HG03045 (cell line): ENCODE data around the gene GRIN2D.

ENCODE experiments used
- ATAC-seq: cut with Tn5 transposase; IDR thresholded peaks from one replicate; pipeline ENCODE4 v1.9.1; 2021; ENCODE audit warnings: mild to moderate bottlenecking, moderate library complexity; ENCODE audit not compliant: unreplicated experiment

The GRIN2D gene

DNA sequence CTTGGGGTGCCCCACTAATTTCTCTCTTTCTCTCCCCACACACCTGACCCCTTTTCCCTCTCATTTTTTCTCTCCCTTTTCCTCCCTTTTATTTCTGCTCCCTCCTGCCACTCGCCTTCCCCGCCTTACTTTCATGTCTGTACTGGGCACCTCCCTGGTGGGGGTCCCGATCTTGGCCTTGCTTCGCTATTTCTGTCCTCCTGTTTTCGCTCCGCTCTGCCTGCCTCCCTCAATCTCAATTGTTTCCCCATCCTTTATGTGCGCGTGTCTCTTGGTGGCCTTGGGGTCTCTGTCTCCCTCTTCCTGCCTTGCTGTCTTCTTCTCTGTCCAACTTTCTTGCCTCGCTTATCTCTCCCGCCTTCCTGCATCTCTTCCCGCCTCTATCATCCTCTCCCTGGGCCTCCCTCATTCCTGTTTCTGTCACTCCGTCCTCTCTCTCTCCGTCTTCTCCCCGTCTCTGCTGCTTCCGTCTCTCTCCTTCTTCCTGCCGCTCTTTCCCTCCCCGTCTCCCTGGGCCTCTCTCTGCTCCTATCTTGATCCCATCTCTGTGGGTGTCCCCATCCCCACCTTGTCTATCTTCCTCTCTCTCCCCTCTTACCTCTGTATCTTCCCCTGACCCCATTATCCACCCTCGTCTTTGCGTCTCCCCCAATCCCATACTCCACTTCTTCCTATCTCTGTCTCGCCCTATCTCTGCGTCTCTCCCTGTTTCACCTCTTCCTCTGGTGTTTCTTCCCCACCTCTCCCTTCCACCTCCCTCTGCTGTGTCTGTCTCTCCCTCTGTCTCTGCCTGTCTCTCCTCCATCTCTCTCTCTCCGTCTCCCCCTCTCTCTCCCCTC lies 4.0 kb downstream of the GRIN2D start:
- ATAC-seq = no peak

DNA sequence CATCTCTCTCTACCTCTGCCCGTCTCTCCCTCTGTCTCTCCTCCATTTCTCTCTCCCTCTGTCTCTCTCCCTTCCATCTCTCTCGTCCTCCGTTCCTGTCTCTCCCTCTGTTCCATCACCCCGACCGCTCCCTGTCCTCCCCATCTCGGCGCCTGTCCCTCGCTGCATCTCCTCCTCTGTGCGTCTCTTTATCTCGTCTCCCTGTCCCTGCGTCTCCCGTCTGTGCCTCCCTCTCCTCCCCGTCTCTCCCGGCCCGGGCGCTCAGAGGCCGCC lies 4.6 kb downstream of the GRIN2D start:
- ATAC-seq = peak; percentile 18

DNA sequence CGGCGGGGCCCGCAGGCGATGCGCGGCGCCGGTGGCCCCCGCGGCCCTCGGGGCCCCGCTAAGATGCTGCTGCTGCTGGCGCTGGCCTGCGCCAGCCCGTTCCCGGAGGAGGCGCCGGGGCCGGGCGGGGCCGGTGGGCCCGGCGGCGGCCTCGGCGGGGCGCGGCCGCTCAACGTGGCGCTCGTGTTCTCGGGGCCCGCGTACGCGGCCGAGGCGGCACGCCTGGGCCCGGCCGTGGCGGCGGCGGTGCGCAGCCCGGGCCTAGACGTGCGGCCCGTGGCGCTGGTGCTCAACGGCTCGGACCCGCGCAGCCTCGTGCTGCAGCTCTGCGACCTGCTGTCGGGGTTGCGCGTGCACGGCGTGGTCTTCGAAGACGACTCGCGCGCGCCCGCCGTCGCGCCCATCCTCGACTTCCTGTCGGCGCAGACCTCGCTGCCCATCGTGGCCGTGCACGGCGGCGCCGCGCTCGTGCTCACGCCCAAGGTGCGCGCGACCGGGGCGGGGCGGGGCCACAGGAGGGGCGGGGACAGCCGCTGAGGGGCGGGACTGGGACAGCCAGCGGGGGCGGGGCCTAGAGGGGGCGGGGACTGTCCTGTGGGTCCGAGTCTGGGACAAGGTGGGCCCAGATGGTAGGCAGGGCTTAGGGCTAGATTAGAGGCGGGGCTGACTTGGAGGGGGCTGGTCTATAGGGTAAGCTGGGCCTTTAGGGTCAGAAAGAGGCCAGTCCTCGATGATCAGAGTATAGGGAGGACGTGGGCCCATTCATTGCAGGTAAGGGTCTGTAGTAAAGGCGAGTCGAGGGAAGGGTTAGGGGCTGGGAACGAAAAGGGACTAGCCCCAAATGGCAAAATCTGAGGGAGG lies 5.1 kb downstream of the GRIN2D start:
- peak; percentile 55 for ATAC-seq

- ATAC-seq = no peak
These were observed 6.7 kb downstream of the GRIN2D start for GRCh38 chr19:48400018-48400742.

DNA sequence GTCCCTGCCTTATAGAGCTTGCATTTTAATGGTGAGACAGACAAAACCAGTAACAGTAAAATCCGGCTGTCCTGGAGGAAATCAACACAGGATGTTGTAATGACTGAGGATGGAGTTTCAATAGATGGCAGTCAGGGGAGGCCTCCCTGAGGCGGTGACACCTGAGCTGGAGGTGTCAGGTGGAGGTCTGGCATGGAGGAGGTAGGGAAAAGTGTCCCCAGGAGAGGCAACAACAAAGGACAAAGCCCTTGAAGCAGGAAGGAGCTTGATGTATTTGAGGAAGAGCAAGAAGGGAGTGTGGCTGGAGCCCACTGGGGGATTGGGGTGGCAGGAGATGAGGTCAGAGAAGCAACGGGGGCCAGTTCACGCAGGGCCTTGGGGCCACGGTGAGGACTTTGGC lies 7.8 kb downstream of the GRIN2D start:
- no peak for ATAC-seq

DNA sequence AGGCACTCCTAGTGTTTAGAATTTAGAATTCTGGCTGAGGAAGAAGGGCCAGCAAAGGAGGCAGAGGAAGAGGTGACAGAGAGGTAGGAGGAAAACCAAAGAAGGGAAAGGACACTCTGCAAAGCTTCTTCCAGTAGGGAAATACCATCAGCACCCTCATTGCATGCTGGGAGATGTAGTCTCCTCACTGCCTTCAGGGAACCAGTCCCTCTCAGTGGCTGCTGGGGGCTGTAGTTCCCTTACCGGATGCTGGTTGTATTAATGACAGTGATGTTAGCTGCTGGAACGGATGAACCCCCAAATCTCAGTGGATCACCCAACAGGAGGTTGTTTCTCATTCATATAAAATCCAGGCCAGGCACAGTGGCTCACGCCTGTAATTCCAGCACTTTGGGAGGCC lies 10.1 kb downstream of the GRIN2D start:
- ATAC-seq = peak; percentile 45

- no peak for ATAC-seq
These were observed 11.7 kb downstream of the GRIN2D start for GRCh38 chr19:48405010-48405659.

DNA sequence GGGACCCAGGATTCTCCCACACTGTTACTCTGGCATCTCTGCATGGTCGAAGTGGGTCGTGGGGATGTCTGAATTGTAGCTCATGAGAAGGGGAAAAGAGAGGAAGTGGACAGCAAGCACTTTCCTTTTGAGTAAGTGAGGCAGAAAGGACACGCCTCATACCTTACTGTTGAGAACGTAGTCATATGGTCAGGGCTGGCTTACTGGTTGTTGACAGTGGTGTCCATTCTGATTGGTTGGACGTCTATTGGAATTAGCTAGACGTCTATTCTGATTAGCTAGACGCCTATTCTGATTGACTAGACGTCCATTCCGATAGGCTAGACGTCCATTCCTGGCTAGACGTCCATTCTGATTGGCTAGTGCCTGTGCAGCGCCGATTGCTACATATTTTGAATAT lies 12.4 kb downstream of the GRIN2D start:
- no peak for ATAC-seq

DNA sequence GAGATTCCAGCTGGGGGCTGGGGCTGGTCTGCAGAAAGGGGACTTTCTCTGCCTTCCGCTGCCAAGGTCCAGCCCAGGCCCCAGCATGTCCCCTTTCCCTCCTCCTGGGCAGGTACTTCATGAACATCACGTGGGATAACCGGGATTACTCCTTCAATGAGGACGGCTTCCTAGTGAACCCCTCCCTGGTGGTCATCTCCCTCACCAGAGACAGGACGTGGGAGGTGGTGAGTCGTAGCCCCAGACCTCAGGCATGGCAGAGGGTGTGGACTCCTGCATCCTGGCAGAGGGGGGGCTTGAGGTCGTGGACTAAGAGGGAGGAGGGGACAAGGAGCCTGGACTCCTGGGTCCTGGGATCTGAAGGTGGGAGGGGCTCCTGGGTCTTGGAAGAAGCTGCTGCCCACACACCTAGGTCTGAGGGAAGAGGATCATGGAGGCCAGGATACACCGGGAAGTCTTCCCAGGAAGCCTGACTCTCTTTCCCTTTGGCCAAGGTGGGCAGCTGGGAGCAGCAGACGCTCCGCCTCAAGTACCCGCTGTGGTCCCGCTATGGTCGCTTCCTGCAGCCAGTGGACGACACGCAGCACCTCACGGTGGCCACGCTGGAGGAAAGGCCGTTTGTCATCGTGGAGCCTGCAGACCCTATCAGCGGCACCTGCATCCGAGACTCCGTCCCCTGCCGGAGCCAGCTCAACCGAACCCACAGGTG lies 20.6 kb downstream of the GRIN2D start:
- ATAC-seq = no peak

GRCh38 chr19:48415395-48415794 lies 21.9 kb downstream of the GRIN2D start:
- no peak for ATAC-seq

- ATAC-seq = no peak
These were observed 22.3 kb downstream of the GRIN2D start for GRCh38 chr19:48415806-48416221.

- no peak for ATAC-seq
These were observed 24.0 kb downstream of the GRIN2D start for GRCh38 chr19:48417421-48417820.

GRCh38 chr19:48418317-48419064 lies 25.0 kb downstream of the GRIN2D start:
- no peak for ATAC-seq

GRCh38 chr19:48419158-48419920 lies 25.9 kb downstream of the GRIN2D start:
- ATAC-seq = peak; percentile 54

GRCh38 chr19:48421548-48421947 lies 28.1 kb downstream of the GRIN2D start:
- no peak for ATAC-seq

DNA sequence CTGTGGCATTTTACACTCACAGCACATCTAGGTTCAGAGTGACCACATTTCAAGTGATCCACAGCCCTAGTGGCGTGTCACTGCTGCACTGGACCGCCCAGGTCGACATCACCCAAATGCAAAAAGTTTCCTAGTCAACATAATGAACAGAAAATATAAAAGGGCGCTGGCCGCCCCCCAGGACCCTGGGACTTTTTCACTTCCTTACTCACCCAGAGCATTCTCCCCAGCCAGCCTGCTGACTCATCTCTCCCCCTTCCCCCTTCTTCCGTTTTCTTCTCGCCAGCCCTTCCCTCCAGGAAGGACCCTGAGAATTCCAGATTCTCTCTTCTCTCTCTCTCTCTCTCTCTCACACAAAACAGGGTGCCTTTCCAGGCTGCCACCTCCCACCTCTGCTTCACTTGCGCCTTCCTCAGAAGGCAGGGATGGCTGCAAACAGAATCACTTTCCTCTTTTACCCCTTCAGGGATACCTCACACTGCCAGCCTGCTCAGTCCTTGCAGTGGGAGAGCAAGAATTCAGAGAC lies 31.3 kb downstream of the GRIN2D start:
- ATAC-seq = no peak

DNA sequence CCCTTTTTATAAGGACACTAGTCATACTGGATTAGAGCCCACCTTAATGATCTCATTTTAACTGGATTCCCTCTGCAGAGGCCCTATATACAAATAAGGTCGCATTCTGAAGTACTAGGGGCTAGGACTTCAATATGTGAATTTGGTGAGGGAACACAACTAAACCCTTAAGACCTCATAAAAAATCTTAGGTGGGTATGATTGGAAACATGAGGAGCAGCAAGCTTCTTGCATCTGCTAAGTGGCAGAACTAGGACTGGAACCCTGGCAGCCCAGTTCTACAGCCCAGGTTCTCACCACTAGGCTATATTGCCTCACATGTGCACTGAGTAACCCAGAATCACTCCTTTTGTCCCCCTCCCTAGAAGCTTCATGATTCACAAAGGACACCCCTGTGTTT lies 35.2 kb downstream of the GRIN2D start:
- no peak for ATAC-seq

- no peak for ATAC-seq
These were observed 39.9 kb downstream of the GRIN2D start for GRCh38 chr19:48433337-48433736.

DNA sequence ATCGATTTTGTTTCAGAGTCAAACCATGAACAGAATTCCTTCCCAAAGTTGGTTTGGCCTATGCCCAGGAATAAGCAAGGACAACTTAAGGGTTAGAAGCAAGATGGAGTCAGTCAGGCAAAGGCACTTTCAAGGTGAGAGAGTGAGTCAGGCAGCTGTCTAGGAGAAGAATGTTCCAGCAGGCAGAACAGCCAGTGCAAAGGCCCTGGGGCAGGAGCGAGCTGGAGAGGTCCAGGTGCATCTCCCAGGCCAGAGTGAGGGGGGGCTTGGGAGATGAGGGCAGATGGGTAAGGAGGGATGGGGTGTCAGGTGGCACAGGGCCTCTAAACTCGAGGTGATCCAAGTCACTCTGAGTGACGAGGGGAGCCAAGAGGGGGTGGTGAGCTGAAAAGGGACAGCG lies 43.1 kb downstream of the GRIN2D start:
- ATAC-seq = no peak
